Chondrocyte (in vitro differentiated cells): ENCODE measurements around the gene ZDHHC23. TPM values are rescaled to one million over a fixed set of nuclear protein-coding genes. Genes with fewer than 3 reads are reported as not detected.
A peak's percentile ranks its signal among the peaks of the same experiment; 100 is the strongest.

Source experiments
- DNase-seq: peaks from one replicate; pipeline ENCODE4 v3.0.0; 2021; ENCODE audit warnings: mixed read lengths, low spot score
- H3K27ac Mint-ChIP-seq: one replicate; pipeline ENCODE4 v1.8.0; 2021; ENCODE audit warnings: mild to moderate bottlenecking, moderate library complexity, mixed read lengths; ENCODE audit not compliant: unreplicated experiment
- H3K27me3 Mint-ChIP-seq: 2 replicates; pipeline ENCODE4 v1.8.0; 2021; ENCODE audit warnings: low read depth, mixed read lengths
- H3K36me3 Mint-ChIP-seq: 2 replicates; pipeline ENCODE4 v1.8.0; 2021; ENCODE audit warnings: low read depth, mixed read lengths
- H3K4me1 Mint-ChIP-seq: 2 replicates; pipeline ENCODE4 v1.8.0; 2021; ENCODE audit warnings: low read depth, mild to moderate bottlenecking, mixed read lengths
- H3K4me3 Mint-ChIP-seq: one replicate; pipeline ENCODE4 v1.8.0; 2021; ENCODE audit warnings: mild to moderate bottlenecking, moderate library complexity, mixed read lengths; ENCODE audit not compliant: unreplicated experiment
- H3K9me3 Mint-ChIP-seq: 2 replicates; pipeline ENCODE4 v1.8.0; 2021; ENCODE audit warnings: low read depth, mixed read lengths
- total RNA-seq: library from RNA; stranded (reverse); gene quantifications from 3 replicates; pipeline ENCODE4 v1.2.1, GENCODE V29; 2021
- TF ChIP-seq, protein P1 (sequence below): fragments of 200-600 bp; sonication (generic); IDR thresholded peaks from 2 replicates; pipeline ENCODE4 v1.5.0; 2021; ENCODE audit warnings: antibody characterized with exemption, mild to moderate bottlenecking, moderate library complexity

ZDHHC23 gene
- total RNA-seq, 1 donor from 2014 or later: 0.37 TPM

DNA sequence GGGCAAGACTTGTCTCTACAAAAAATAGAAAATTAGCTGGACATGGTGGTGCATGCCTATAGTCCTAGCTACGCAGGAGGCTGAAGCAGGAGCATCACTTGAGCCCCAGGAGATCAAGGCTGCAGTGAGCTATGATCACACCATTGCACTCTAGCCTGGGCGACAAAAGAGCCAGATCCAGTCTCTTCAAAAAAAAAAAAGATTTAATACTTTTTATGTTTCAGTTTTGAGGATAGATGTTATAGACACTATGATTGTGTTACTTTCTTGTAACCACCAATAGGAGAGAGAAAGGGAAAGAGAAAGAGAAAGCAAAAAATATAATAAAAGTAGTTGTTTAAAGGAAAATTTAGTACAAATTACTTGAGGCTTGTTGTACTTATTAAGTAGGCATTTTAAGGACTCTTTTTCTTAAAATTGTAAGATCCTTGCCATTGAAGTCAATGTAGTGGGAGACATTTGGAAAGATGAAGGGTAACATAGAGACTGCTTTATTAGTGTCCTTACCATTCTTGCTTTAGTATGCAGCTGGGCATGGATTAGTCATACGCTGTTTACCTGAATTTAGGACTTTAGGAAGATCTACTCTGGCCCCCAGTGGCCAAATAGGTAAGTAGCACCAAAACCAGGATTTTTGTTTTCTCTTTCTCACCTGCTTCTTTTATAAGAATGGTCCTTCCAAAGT, 35.1 kb upstream of the ZDHHC23 start:
- Mint-ChIP-seq H3K27ac (no peak overlapping the region), H3K27me3 (peaks cover 3% of the 10 kb centered on the region), H3K9me3 (no peaks in the 10 kb centered on the region), H3K4me3 (no peak overlapping the region), H3K4me1 (no peaks in the 10 kb centered on the region), H3K36me3 (no peaks in the 10 kb centered on the region)
- DNase-seq: no peak
- TF ChIP-seq, protein P1, sequence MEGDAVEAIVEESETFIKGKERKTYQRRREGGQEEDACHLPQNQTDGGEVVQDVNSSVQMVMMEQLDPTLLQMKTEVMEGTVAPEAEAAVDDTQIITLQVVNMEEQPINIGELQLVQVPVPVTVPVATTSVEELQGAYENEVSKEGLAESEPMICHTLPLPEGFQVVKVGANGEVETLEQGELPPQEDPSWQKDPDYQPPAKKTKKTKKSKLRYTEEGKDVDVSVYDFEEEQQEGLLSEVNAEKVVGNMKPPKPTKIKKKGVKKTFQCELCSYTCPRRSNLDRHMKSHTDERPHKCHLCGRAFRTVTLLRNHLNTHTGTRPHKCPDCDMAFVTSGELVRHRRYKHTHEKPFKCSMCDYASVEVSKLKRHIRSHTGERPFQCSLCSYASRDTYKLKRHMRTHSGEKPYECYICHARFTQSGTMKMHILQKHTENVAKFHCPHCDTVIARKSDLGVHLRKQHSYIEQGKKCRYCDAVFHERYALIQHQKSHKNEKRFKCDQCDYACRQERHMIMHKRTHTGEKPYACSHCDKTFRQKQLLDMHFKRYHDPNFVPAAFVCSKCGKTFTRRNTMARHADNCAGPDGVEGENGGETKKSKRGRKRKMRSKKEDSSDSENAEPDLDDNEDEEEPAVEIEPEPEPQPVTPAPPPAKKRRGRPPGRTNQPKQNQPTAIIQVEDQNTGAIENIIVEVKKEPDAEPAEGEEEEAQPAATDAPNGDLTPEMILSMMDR: peak; percentile 78

- DNase-seq: no peak
- no peak overlapping the region for H3K4me3 Mint-ChIP-seq
- no peaks in the 10 kb centered on the region for H3K36me3 Mint-ChIP-seq
- H3K27ac Mint-ChIP-seq: no peak overlapping the region
- H3K27me3 Mint-ChIP-seq: peaks cover 5% of the 10 kb centered on the region
- no peaks in the 10 kb centered on the region for H3K9me3 Mint-ChIP-seq
- TF ChIP-seq, protein P1: no peak
- no peaks in the 10 kb centered on the region for H3K4me1 Mint-ChIP-seq
Observed at GRCh38 chr3:113914646-113915045, 33.2 kb upstream of the ZDHHC23 start.

- Mint-ChIP-seq H3K27ac (no peak overlapping the region), H3K27me3 (peaks cover 8% of the 10 kb centered on the region), H3K4me3 (no peak overlapping the region), H3K36me3 (peaks cover 7% of the 10 kb centered on the region), H3K4me1 (no peaks in the 10 kb centered on the region), H3K9me3 (peaks cover 26% of the 10 kb centered on the region)
- TF ChIP-seq, protein P1: no peak
- DNase-seq: no peak
Observed at GRCh38 chr3:113927556-113927955, 20.3 kb upstream of the ZDHHC23 start.

- TF ChIP-seq, protein P1: no peak
- Mint-ChIP-seq H3K36me3 (peaks cover 1% of the 10 kb centered on the region), H3K27ac (no peak overlapping the region), H3K9me3 (no peaks in the 10 kb centered on the region), H3K4me1 (peaks cover 7% of the 10 kb centered on the region), H3K27me3 (peaks cover 44% of the 10 kb centered on the region), H3K4me3 (peak overlapping the region; percentile 72)
- no peak for DNase-seq
Observed at GRCh38 chr3:113946831-113947230, 982 bp upstream of the ZDHHC23 start.

GRCh38 chr3:113948015-113948917, 453 bp downstream of the ZDHHC23 start:
- H3K27me3 Mint-ChIP-seq: peaks cover 54% of the 10 kb centered on the region
- H3K36me3 Mint-ChIP-seq: peaks cover 1% of the 10 kb centered on the region
- peaks cover 3% of the 10 kb centered on the region for H3K9me3 Mint-ChIP-seq
- no peak overlapping the region for H3K27ac Mint-ChIP-seq
- no peak for DNase-seq
- H3K4me3 Mint-ChIP-seq: peak overlapping the region; percentile 47
- TF ChIP-seq, protein P1: no peak
- peaks cover 7% of the 10 kb centered on the region for H3K4me1 Mint-ChIP-seq
